ENCODE measurements around the gene CFAP65. TPM values are rescaled to one million over a fixed set of nuclear protein-coding genes. Genes with fewer than 3 reads are reported as not detected.
A peak's percentile ranks its signal among the peaks of the same experiment; 100 is the strongest.

CFAP65 gene
- total and polyA plus RNA-seq, 9 of the 15 experiments (the other 6 are each of a cell fraction or from before 2014, with no cell fraction given), result not detected

- Histone ChIP-seq H4K20me1 (replicated peaks; ENCODE audit: control insufficient read depth, insufficient read depth, low read length) (no peaks in the 10 kb centered on the region), H3K9ac (ENCODE audit: insufficient read depth in 1 of 2, low read depth in 2 of 2, low read length in 2 of 2) (no peak overlapping the region), H3K9me1 (ENCODE audit: control insufficient read depth, insufficient read depth, low read length) (no peaks in the 10 kb centered on the region), H3K36me3 (ENCODE audit: control insufficient read depth, insufficient read depth, low read length) (no peaks in the 10 kb centered on the region), H3K79me2 (ENCODE audit: control insufficient read depth, insufficient read depth, low read length) (no peaks in the 10 kb centered on the region), H3K27ac (ENCODE audit: extremely low read depth, low read depth, low read length) (no peak overlapping the region), H3K9me3 (replicated peaks; ENCODE audit: control insufficient read depth, insufficient read depth, low read depth, low read length) (no peaks in the 10 kb centered on the region), H3K4me1 (replicated peaks in 1 of 2; ENCODE audit: control insufficient read depth in 2 of 2, insufficient read depth in 2 of 2, low read length in 2 of 2) (peaks cover 12 to 44% of the 10 kb centered on the region in 2 experiments), H3K4me3 (no peak overlapping the region), H2AFZ (ENCODE audit: low read depth, low read length) (no peak overlapping the region), H3K27me3 (ENCODE audit: control insufficient read depth in 2 of 2, insufficient read depth in 2 of 2, low read length in 2 of 2) (peaks cover 0 to 34% of the 10 kb centered on the region in 2 experiments; a peak in 3 of 5 replicates), H3K4me2 (ENCODE audit: insufficient read depth, low read length) (no peak overlapping the region; the same call in 1 of the 2 replicates)
- DNase-seq (ENCODE audit: extremely low read depth in 1 of 4, low spot score in 3 of 4) (no peak), ATAC-seq (no peak), FAIRE-seq (no peak)
- in situ Hi-C loops (cut with MboI) (no loop called here), intact Hi-C loops (cut with micrococcal nuclease) (no loop called here)
- ChIA-PET CTCF (ENCODE audit: low intra/inter-chr PET ratio) (interaction anchor here (0.5 to 0.6 kb wide), 3 partner anchors 23 to 139 kb away, joined by 3 read pairs; partner anchors contain the start of gene WNT6), POLR2A (no interaction called here)
- TF ChIP-seq EGR1 (conservative IDR thresholded peaks at IDR 0.05), result 0 out of 2 replicates have a peak, but pooled peaks have one; percentile 35
- peak; percentile 27; the same call in 1 of the 2 replicates for TF ChIP-seq ZBTB33 (CRISPR knock-in tag; IDR thresholded peaks at IDR 0.05)
- TF ChIP-seq CBFB (CRISPR knock-in tag; IDR thresholded peaks at IDR 0.05), result no peak
- no peak for TF ChIP-seq FOXO4 (CRISPR knock-in tag; IDR thresholded peaks at IDR 0.05)
- WGBS (ENCODE audit: insufficient coverage, low coverage, missing lambda C conversion rate), result 36% methylated on average over 5 of the region's 12 CpGs
- BruUV-seq (replicated peaks), result no TSS peak
These were observed 42.8 kb downstream of the CFAP65 start for GRCh38 chr2:218998414-218999002.

All from K562 (cell line).